Suppressor macrophage treated with lipopolysaccharide for 4 hours (primary cell): ENCODE measurements around the gene CACNA2D3.

Experiments
- DNase-seq: peaks from one replicate; pipeline ENCODE4 v3.0.0-alpha.2; 2020

The CACNA2D3 gene

DNA sequence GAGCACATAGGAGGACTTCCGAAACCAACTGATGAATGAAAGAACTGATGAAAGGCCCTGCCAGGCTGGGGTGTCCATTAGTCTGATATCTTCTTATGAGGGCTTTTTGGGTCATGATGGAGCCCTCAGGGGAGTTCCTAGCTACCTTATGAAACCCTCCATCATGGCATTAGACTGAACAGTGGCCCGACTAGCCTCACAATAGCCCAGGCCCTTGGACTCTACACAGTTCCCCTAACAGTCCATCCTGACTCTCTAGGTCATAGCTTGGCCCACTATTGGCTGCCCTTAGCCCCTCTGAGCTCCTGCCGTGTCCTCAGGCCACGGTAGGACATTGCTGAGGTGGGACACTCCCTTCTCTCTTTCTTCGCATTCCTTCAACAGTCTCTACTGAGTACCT, 365.9 kb downstream of the CACNA2D3 start:
- DNase-seq: no peak

GRCh38 chr3:54494209-54494608, 371.9 kb downstream of the CACNA2D3 start:
- DNase-seq: no peak

DNA sequence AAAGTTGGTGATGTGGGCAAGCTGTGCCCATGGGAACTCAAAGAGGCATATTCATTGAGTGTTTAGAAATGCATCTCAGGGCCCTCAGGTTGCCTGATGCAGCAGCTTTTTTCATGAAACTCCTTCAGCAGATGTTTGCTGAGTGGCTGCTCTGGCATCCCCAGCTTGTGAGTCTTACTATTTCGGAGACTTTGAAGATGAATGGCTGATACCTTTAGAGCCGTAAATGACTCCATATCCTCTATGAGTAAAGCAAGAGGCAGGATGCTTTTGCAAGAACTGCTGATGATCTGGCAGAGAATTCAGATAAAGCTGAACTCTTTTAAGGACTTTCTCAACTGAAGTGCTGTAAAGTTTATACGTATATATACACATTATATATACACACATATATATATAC, 384.3 kb downstream of the CACNA2D3 start:
- DNase-seq: no peak

- DNase-seq: no peak
Observed at GRCh38 chr3:54507876-54508460, 385.6 kb downstream of the CACNA2D3 start.

DNA sequence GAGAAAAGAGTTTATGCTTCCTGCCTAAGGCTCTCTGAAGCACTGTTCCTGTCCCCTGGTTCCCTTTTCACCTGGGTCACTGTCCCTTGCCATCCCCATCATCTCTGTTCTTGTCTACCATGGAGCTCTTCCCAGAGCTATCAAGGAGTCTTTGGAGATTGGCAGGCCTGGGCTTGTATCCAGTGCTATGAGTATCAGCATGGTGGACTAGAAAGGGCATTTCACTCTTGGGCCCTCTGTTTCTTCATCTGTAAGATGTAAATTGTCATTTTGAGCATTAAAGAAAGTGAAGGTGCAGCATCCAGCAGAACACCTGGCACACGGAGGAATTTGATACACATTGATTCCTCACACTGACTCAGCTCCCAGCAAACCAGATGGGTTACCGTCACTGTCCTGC, 388.2 kb downstream of the CACNA2D3 start:
- no peak for DNase-seq

DNA sequence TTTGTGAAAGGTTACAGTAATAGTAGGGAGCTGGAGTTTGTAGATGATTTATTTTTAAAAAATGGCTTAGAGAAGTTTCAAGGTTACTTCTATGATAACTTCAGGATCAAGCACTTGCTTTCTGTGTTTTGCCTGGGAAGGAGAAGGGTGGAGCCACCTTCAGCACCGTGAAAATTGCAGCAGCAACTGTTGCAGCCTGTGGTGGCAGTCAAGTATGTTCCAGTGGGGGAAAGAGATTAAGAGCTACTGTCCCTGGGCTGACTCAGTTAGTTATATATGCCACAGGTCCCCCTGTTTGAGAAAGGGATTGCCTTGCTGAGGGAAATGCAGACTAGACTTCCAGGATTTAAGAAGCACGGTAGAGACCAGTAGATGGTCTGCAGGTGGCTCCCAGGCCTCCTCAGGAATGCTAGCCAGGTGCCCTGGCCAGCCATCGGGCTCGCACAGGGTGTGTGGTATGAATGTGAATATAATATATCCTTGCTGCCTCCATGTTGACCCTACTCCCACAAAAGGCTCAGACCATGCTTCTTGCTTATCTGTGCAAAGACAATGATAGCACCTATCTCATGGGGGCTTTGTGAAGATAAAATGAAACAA, 389.5 kb downstream of the CACNA2D3 start:
- no peak for DNase-seq

DNA sequence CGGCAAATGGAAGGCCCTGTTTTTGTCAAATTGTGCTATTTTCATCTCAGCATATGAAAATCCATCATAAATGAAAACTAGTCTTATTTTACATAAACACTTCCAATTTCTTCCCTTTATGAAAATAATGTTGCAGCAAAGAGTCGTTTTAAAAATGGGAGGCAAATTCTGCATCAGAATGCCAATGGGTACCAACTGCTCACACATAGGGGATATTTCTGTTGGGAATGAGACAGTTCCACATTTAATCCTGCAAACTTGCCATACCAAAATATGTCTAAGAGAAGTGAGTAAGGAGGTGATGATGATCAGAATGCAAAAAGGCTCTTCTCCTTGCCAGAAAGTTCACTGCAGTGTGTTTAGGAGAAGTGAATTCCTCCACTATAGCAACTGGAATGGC, 391.7 kb downstream of the CACNA2D3 start:
- DNase-seq: no peak

- no peak for DNase-seq
Observed at GRCh38 chr3:54514416-54514815, 392.1 kb downstream of the CACNA2D3 start.

DNA sequence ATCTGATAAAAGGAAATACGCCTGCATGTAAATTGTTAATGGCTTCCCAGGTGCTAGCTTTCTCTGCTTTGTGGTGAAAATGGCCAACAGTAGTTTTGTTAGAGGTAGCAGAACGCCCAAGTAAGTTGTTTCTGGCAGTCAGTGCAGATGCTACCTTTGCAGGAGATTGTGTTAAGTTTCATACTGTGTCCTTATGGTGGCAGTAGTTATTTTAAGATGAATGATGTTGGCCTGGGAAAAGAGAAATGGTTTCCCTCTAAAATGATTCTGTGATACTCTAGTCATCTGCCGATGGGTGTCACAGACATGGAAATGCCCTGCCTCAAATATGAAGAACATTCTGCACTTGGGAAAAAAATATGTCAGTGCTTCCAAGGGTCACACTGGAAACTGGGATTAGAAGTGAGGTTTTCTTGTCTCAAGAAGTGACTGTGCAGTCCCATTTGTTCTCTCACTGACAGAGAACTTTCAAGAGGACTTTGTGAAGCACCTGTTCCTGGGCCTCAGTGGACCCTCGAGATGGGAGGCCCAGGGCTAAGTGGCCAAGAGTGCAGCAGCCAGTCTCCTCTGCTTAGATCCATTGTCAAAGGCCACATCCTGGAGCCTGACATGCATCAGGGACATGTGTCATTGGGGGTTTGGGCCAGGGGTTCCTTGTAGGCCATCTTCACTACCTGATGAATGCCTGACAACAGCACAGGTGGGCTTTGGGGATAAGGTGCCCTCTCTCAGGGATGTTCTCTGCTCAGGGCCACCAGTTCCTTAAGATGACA, 393.3 kb downstream of the CACNA2D3 start:
- DNase-seq: no peak

- DNase-seq: no peak
Observed at GRCh38 chr3:54517424-54517823, 395.1 kb downstream of the CACNA2D3 start.

- DNase-seq: no peak
Observed at GRCh38 chr3:54518011-54518675, 395.8 kb downstream of the CACNA2D3 start.

DNA sequence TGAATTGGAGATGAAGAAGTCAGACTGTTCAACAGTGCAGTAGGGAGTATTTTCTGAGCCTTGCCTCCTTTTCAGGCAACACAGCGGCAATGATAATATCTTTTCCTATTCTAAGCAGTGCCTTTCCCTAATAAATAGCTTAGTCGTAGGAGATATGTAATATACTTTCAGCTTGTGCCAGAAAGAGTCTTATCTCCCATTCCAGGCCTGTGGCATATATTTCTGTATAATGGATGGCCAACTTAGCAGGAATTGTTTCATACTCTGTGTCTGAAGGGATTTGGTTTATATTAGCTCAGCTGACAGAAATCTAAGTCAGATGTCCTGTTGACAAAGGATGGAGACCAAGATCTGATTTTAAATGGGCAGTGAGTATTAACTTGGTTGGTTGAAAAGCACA, 397.1 kb downstream of the CACNA2D3 start:
- DNase-seq: no peak

DNA sequence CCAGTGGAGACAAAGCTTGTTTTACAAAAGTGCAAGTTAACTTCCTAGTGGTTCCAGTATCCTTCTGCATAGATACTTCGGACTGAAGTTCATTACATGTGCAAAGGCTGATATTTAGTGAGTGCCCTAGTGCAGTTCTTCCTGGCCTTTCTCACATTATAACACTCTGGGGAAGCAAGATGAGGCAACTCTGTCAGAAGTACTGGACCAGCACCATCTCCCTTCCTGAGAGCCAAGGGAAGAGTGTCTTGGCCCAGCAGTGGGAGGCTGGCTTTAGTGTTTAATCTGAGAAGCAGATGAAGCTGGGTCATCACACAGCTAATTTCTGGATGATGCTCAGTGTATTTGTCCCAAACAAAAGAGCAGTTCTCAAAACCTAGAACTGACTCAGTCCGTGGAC, 397.7 kb downstream of the CACNA2D3 start:
- DNase-seq: no peak

DNA sequence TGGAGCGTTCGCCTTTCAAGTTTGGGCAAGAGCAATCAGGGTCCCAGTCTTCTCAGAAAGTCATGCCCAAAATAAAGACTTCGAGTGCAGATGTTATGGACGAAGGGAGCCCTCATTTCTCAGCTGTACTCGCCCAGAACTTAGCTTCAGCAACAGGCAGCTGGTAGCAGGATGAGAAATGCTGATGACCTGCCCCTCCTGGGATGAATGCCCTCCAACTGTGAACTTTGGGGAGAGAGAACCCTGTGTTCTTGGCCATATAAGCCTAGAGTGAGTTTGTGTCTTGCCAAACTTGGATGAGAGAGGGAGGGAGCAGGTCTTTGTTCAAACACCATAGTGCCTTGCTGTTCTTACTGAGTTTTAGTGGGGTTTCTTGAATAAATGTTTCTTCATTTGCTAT, 405.2 kb downstream of the CACNA2D3 start:
- DNase-seq: no peak

- DNase-seq: no peak
Observed at GRCh38 chr3:54527953-54528352, 405.6 kb downstream of the CACNA2D3 start.

- DNase-seq: no peak
Observed at GRCh38 chr3:54528668-54529067, 406.3 kb downstream of the CACNA2D3 start.

DNA sequence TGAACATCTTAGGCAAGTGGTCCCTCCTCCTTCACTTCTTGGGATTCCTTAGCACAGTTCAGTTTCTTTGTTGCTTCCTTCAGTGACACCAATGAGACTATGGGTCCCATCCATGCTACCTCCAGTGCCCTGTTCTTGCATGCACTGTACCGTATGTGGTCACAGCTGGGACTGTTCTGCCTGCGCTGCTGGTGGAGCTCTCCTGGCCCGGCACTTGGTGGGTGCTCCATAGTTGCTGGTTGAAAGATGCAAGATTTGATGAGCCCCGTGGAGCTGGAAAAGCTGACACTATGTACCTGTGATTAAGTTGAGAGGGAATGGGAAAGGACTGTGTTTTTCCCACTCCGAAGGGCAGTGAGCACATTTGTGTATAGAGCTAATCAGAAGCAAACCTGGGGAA, 407.7 kb downstream of the CACNA2D3 start:
- DNase-seq: no peak

- no peak for DNase-seq
Observed at GRCh38 chr3:54530944-54531343, 408.6 kb downstream of the CACNA2D3 start.

GRCh38 chr3:54531741-54532140, 409.4 kb downstream of the CACNA2D3 start:
- DNase-seq: no peak

DNA sequence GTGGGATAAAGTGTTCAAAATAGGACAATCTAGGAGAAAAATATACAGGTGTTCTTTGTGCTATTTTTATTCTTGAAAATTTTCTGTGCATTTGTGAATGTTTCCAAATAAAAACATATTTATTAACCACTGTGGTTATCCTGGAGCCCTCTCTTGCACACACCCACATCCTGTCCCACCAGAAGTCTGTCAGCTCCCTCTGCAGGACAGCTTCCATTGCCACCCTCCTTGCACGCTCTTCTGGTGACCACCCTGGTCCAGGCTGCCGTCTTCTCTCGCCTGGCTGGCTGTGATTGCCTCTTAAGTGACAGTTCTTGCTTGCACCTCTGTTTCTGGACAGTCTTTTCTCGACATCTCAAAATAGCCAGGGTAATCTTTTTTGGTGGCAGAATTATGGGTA, 411.5 kb downstream of the CACNA2D3 start:
- DNase-seq: no peak

- no peak for DNase-seq
Observed at GRCh38 chr3:54535619-54536018, 413.3 kb downstream of the CACNA2D3 start.

- DNase-seq: no peak
Observed at GRCh38 chr3:54536450-54536849, 414.1 kb downstream of the CACNA2D3 start.

GRCh38 chr3:54537506-54537905, 415.2 kb downstream of the CACNA2D3 start:
- no peak for DNase-seq

DNA sequence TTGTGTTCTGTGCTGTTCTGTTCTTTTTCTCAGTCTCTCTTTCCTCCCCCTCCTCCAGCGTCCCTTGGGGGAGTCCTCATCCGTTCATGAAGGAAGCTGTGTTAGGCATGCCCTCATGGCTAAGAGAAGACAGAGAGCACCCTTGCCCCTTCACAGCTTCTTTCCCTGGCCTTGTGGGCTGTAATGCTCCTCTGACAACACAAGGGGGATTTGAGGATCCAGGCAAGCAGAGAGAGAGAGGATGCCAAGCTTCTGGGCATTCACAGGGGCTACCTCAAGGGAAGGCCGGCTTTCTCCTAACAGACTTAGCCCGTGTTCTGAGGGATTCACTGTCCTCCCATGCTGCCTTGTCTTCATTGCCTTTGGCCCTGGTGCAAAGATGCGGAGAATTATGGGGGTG, 416.0 kb downstream of the CACNA2D3 start:
- no peak for DNase-seq
